Skeletal muscle tissue (tissue), 4 donors: Measurements from ENCODE around the gene CHDH. TPM values are rescaled to one million over a fixed set of nuclear protein-coding genes. Genes with fewer than 3 reads are reported as not detected.

ENCODE experiments used
- H3K27ac ChIP-seq: one replicate; pipeline ENCODE4 v1.7.0; 2013; ENCODE audit warnings: mild to moderate bottlenecking, low read depth, low read length, inconsistent platforms
- H3K27me3 ChIP-seq, 3 donors: one replicate each; pipeline ENCODE4 v1.7.0; 2013; ENCODE audit warnings: low read length in 3 of 3; ENCODE audit not compliant: control insufficient read depth in 3 of 3, insufficient read depth in 3 of 3
- H3K36me3 ChIP-seq, 3 donors: one replicate each; pipeline ENCODE4 v1.7.0; 2013; ENCODE audit warnings: low read length in 3 of 3; ENCODE audit not compliant: control insufficient read depth in 3 of 3, insufficient read depth in 3 of 3
- H3K4me1 ChIP-seq, 3 donors: one replicate each; pipeline ENCODE4 v1.7.0; 2013; ENCODE audit warnings: low read length in 3 of 3, mild to moderate bottlenecking in 3 of 3; ENCODE audit not compliant: control insufficient read depth in 3 of 3, insufficient read depth in 3 of 3
- H3K4me3 ChIP-seq, 3 donors: one replicate each; pipeline ENCODE4 v1.7.0; 2013; ENCODE audit warnings: low read length in 3 of 3
- H3K9ac ChIP-seq, 3 donors: one replicate each; pipeline ENCODE4 v1.7.0; 2013; ENCODE audit warnings: low read length in 3 of 3, mild to moderate bottlenecking in 3 of 3, moderate library complexity in 2 of 3, low read depth in 1 of 3
- H3K9me3 ChIP-seq, 3 donors: one replicate each; pipeline ENCODE4 v1.7.0; 2013; ENCODE audit warnings: low read length in 3 of 3; ENCODE audit not compliant: control insufficient read depth in 3 of 3
- total RNA-seq: library from RNA; depleted of rRNA; stranded (reverse); fragments of >200 nt; gene quantifications from one replicate; pipeline ENCODE4 v1.2.3, GENCODE V29; 2014
- donor health status: Osteomylitis.

Gene CHDH
- total RNA-seq, 1 donor from 2014 or later = 0.52 TPM

DNA sequence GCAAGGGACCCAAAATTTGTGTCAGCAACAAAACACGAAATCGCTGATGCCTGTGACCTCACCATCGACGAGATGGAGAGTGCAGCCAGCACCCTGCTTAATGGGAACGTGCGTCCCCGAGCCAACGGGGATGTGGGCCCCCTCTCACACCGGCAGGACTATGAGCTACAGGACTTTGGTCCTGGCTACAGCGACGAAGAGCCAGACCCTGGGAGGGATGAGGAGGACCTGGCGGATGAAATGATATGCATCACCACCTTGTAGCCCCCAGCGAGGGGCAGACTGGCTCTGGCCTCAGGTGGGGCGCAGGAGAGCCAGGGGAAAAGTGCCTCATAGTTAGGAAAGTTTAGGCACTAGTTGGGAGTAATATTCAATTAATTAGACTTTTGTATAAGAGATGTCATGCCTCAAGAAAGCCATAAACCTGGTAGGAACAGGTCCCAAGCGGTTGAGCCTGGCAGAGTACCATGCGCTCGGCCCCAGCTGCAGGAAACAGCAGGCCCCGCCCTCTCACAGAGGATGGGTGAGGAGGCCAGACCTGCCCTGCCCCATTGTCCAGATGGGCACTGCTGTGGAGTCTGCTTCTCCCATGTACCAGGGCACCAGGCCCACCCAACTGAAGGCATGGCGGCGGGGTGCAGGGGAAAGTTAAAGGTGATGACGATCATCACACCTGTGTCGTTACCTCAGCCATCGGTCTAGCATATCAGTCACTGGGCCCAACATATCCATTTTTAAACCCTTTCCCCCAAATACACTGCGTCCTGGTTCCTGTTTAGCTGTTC lies 34.9 kb downstream of the CHDH start:
- Histone ChIP-seq H3K9ac (no peak overlapping the region), H3K4me1 (peaks cover 0 to 14% (median 6%) of the 10 kb centered on the region in 3 donors), H3K36me3 (no peaks in the 10 kb centered on the region), H3K27ac (no peak overlapping the region), H3K9me3 (no peaks in the 10 kb centered on the region), H3K4me3 (no peak overlapping the region), H3K27me3 (peaks cover 0 to 6% (median 4%) of the 10 kb centered on the region in 3 donors)

DNA sequence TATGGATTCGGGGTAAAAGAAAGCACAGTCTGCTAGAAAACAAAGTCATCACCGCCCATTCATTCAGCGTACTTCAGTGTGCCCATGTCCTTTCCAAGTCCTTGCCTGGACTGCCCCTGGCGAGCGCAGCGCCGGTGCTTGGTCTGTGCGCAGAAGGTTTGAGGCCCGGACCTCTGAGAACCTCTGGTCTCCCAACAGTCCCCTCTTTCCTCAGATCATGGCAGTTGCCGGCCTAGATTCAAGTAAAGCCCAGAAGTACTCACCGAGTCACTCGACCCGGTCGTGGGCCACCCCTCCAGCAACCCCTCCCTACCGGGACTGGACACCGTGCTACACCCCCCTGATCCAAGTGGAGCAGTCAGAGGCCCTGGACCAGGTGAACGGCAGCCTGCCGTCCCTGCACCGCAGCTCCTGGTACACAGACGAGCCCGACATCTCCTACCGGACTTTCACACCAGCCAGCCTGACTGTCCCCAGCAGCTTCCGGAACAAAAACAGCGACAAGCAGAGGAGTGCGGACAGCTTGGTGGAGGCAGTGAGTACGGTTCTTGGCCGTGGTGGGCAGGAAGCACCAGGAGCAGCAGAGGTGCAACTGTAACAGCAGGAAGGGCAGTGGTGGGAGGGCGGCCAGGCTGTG lies 36.3 kb downstream of the CHDH start:
- Histone ChIP-seq H3K27ac (no peak overlapping the region), H3K9me3 (no peaks in the 10 kb centered on the region), H3K27me3 (peaks cover 0 to 9% (median 4%) of the 10 kb centered on the region in 3 donors), H3K36me3 (no peaks in the 10 kb centered on the region), H3K4me1 (peaks cover 0 to 16% (median 6%) of the 10 kb centered on the region in 3 donors), H3K9ac (no peak overlapping the region), H3K4me3 (no peak overlapping the region)

DNA sequence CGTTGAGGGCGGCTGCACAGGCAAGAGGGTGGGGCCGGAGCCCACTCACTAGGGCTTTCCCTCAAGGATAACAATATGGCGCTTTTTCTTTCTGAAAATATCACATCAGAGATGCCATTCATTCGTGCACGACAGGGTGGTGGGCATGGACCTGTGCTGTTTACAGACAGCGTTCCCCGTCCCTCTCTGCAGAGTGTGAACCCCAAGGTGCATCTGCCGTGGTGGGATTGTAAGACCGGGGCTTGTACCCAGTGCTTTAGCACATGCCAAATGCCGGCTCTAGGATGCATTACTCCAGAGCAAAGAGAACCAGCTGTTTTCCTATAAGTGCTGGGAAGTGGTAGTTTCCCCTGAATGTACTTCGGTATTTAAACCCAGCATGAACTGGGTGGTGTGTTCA lies 37.0 kb downstream of the CHDH start:
- no peak overlapping the region for H3K27ac ChIP-seq
- H3K4me3 ChIP-seq = no peak overlapping the region
- H3K36me3 ChIP-seq = no peaks in the 10 kb centered on the region
- peaks cover 0 to 16% (median 6%) of the 10 kb centered on the region in 3 donors for H3K4me1 ChIP-seq
- H3K9me3 ChIP-seq = no peaks in the 10 kb centered on the region
- peaks cover 0 to 9% (median 4%) of the 10 kb centered on the region in 3 donors for H3K27me3 ChIP-seq
- no peak overlapping the region for H3K9ac ChIP-seq

DNA sequence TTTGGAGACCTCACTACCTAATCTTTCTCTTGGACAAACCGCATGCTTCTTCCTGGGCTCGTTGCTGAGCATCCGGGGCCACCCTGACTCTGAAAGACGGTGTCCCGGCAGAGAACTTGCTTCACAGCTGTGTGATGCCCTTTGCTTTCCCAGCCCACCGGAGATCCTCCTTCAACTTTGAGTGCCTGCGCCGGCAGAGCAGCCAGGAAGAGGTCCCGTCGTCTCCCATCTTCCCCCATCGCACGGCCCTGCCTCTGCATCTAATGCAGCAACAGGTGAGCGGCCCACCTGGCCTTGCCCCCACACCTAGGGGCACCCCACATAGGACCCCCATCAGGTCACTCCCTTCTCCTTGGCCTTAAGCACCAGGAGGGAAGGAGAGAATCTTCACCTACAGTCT lies 37.7 kb downstream of the CHDH start:
- Histone ChIP-seq H3K9ac (no peak overlapping the region), H3K9me3 (no peaks in the 10 kb centered on the region), H3K4me1 (peaks cover 0 to 16% (median 6%) of the 10 kb centered on the region in 3 donors), H3K4me3 (no peak overlapping the region), H3K27me3 (peaks cover 0 to 9% (median 4%) of the 10 kb centered on the region in 3 donors), H3K27ac (no peak overlapping the region), H3K36me3 (no peaks in the 10 kb centered on the region)

DNA sequence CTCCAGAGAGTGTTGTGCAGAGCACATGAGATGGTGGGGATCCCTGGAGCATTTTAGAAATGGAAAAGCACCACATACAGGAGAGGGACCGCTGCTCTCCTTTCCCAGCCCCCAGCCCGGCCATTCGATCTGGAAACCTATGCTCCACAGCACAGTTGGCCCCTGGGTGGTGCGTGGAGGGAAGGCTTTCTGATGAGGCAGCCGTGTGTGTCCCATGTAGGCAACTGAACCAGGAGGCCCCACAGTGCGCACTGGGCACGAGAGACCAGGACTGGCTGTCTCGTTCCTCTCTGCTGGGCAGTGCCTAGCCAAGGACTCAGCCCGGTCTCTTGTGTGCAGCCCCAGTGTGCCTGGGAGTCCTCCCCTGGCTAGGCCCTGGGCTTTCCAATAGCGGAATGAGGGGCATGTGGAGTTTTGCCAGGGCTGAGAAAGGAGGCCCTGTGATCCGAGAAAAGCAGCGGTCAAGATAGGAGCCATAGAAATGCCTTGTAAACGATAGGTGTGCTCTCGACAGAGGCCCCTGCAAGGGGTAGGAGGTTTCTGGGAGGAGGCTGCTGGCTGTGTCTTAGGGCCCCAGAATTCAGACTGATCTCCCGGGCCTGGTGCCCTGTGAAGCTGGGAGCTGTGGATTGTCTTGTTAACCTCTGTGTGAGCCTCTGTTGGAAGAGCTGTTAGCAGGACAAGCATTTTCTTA lies 39.0 kb downstream of the CHDH start:
- Histone ChIP-seq H3K27me3 (peaks cover 0 to 9% (median 4%) of the 10 kb centered on the region in 3 donors), H3K9ac (no peak overlapping the region), H3K4me1 (peaks cover 0 to 11% (median 4%) of the 10 kb centered on the region in 3 donors), H3K36me3 (no peaks in the 10 kb centered on the region), H3K4me3 (no peak overlapping the region), H3K9me3 (no peaks in the 10 kb centered on the region), H3K27ac (no peak overlapping the region)

DNA sequence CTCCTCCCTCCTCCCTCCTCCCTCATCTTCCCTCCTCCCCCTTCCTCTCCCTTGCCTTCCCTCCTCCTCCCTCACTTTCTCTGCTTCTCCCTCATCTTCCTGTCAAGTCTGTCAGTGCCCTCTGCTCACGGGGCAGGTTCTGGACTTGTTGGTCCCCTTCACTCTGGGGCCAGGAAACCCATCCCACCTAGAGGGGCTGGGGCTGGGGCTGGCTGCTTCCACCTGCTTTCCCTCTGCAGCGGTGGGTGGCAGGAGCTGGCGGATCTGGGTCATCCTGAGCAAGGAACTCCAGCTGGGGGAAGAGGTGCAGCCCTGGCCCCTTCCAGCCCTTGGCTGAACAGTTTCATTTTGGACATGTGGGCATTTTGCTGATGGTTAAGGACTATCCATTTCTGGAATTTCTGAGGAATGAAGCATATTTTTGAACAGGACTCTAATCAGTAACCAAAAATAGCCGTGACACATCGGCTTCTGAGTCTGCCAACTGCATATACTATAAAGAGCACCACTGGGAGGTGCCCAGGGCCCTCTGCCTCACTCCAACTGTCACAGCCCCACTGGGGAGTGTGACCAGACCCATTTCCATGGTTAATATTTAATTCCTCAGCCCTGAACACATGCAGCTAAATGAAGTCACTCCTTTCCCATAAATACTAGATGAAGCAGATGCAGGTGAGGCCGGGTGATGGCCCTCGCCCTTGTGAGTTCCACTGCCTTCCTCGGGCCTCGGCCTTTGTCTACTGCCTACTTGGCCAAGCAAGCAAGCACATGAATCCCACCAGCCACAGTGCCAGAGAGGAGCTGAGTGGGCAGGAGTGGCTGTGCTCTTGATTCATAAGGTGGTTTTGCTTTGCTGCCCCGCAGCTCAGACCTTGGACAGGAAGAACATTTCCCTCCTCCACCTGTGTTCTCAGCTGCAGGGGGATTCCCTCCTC lies 39.8 kb downstream of the CHDH start:
- Histone ChIP-seq H3K9ac (no peak overlapping the region), H3K9me3 (no peaks in the 10 kb centered on the region), H3K36me3 (no peaks in the 10 kb centered on the region), H3K27ac (no peak overlapping the region), H3K27me3 (peaks cover 0 to 10% (median 4%) of the 10 kb centered on the region in 3 donors), H3K4me1 (peaks cover 0 to 11% (median 4%) of the 10 kb centered on the region in 3 donors), H3K4me3 (no peak overlapping the region)

DNA sequence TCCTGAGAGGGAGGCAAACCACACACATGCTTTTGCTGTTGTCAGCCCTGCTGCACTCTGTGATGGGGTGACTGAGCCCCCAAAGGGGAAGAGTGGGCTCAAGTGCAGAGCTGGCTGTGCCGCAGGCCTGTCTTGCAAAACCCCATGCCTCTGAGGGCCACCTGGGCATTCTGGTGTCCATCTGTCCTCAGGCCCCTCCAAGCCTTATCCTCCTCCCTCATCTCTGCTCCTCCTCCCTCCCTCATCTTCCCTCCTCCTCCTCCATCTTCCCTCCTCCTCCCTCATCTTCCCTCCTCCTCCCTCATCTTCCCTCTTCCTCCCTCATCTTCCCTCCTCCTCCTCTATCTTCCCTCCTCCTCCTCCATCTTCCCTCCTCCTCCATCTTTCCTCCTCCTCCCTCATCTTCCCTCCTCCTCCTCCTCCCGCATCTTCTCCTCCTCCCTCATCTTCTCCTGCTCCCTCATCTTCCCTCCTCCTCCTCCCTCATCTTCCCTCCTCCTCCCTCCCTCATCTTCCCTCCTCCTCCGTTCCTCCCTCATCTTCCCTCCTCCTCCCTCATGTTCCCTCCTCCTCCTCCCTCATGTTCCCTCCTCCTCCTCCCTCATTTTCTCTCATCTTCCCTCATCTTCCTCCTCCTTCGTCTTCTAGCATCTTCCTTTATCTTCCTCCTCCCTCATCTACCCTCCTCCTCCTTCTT lies 40.6 kb downstream of the CHDH start:
- H3K9ac ChIP-seq = no peak overlapping the region
- no peak overlapping the region for H3K4me3 ChIP-seq
- H3K4me1 ChIP-seq = peaks cover 0 to 11% (median 4%) of the 10 kb centered on the region in 3 donors
- H3K36me3 ChIP-seq = no peaks in the 10 kb centered on the region
- peaks cover 0 to 15% (median 4%) of the 10 kb centered on the region in 3 donors for H3K27me3 ChIP-seq
- no peaks in the 10 kb centered on the region for H3K9me3 ChIP-seq
- no peak overlapping the region for H3K27ac ChIP-seq

DNA sequence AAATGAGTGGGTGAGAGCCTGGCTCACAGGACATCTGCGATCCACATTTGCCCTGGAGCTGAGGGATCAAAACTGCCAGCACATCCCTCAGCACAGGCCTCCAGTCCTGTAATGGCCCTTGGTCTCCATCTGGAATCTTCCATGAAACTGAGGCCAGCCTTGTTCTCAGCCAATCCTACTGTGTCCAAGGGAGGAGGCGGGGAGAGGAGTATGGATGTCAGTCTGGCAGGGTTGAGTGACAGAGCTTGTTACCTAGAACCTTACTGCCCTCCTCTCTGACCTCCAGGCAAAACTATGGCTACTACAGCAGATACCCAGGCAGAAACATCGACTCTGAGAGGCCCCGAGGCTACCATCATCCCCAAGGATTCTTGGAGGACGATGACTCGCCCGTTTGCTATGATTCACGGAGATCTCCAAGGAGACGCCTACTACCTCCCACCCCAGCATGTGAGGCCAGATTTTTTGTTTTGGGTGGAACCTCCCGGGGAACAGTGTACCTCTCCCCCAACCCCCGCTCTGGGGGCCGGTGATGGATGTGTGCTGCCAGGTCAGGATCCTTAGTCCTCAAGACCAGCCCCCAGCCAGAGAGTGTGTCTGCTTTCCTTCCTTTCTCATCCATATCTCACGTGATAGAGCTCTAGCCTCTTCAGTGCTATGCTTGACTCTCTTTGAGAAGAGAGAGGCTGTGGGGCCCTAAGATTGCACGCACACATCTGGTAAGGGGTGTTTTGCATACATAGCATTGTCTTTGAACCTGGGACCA lies 41.3 kb downstream of the CHDH start:
- Histone ChIP-seq H3K27me3 (peaks cover 0 to 13% (median 4%) of the 10 kb centered on the region in 3 donors), H3K9ac (no peak overlapping the region), H3K4me1 (peaks cover 0 to 11% (median 4%) of the 10 kb centered on the region in 3 donors), H3K27ac (no peak overlapping the region), H3K9me3 (no peaks in the 10 kb centered on the region), H3K4me3 (no peak overlapping the region), H3K36me3 (no peaks in the 10 kb centered on the region)
